ENCODE measurements around the gene SPATA21.
A peak's percentile ranks its signal among the peaks of the same experiment; 100 is the strongest.

Gene SPATA21

DNA sequence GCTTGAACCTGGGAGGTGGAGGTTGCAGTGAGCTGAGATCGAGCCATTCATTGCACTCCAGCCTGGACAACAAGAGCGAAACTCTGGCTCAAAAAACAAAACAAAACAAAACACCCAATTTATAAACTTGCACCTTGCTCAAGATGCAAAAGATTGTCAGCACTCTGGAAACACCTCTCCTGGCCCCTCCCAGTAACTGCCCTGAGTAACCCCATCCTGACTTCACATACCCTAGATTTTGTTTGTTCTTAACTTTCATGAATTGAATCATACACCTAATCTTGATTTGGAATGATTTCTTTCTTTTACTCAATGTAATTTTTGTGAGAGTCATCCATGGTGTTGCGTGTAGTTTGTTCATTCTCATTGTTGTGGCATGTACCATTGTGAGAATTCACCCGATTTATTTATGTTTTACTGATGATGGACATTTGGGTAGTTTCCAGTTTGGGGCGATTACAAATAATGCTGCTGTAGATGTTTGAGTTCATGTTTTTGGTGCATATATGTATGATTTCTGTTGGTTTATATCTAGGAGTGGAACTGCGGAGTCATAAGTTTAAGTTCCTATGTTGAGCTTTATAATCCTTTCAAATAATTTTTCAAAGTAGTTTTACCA lies 13.7 kb upstream of the SPATA21 start:
- no peak for DNase-seq

DNA sequence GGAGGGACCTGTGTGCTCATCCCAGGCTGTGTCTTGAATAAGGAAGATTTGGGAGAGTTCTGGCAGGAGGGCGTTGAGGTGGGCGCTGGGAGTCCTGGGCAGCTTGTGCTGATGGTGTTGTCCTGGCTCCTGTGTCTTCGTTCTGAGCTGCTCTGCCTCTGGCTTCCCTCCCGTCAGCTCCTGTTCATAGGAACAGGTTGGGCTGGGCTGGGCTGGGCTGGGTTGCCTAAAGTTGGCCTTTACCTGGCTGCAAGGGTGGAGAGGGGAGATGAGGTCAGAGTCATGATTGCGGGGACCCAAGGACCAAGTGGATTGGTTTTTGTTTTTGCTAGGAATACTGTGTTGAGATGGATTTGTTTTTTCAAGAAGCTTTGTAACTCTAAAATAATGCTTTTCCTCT lies 12.4 kb upstream of the SPATA21 start:
- DNase-seq: no peak

DNA sequence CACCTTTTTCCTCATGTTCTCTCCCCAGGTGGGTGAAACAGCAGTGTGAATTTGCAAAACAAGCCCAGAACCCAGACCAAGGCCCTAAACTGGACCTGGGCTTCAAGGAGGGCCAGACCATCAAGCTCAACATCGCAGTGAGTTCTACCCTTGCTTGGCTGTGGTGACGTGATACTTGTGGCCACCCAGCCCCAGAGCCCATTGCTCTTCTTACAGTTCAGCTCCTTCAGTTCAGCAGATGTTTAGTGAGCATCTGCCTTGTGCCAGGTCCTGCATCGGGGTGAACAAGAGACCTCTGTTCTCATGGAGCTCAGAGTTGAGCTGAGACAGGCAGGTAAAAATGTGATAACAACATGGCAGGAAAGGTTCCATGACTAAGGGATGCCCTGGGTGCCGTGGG lies 11.8 kb upstream of the SPATA21 start:
- DNase-seq: no peak

DNA sequence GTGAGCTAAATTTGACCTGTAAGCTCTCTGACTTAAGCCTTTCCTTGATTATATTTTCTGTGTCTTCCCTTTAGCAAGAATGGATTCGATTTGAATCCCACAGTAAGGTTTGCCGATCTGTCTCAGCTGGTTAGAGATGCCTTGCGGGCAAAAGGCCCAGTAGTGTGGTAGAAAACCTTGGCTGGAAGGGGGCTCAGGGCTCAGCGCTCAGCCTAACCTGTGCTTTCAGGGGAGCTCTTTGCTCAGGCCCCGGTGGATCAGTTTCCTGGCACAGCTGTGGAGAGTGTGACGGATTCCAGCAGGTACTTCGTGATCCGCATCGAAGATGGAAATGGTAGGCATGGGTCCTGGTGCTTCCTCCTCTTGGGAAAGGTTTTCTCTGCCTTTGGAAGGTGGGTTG lies 10.4 kb upstream of the SPATA21 start:
- no peak for DNase-seq

DNA sequence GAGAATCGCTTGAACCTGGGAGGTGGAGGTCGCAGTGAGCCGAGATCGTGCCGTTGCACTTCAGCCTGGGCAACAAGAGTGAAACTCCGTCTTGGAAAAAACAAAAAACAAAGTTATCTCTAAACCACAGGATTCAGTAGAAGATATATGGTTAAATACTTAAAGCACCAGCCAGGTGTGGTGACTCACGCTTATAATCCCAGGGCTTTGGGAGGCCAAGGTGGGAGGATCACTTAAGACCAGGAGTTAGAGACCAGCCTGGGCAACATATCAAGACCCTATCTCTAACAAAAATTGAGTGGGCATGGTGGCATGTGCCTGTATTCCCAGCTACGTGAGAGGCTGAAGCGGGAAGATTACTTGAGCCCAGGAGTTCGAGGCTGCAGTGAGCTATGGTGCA lies 8.9 kb upstream of the SPATA21 start:
- no peak for DNase-seq

DNA sequence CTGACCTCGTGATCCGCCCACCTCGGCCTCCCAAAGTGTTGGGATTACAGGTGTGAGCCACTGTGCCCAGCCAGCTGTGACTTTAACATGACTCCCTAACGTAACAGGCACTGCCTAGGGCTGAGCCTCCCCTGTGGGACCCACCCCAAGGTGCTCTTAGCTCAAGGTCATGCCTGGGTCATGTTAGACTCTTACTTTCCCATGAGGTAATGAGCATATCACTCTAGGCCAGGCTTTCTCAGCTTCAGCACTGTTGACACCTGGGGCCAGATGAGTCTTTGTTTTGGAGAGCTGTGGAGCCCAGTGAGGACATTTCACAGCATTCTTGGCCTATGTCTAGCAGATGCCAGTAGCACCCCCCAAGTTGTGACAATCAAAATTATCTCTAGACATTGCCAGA lies 7.8 kb upstream of the SPATA21 start:
- no peak for DNase-seq

DNA sequence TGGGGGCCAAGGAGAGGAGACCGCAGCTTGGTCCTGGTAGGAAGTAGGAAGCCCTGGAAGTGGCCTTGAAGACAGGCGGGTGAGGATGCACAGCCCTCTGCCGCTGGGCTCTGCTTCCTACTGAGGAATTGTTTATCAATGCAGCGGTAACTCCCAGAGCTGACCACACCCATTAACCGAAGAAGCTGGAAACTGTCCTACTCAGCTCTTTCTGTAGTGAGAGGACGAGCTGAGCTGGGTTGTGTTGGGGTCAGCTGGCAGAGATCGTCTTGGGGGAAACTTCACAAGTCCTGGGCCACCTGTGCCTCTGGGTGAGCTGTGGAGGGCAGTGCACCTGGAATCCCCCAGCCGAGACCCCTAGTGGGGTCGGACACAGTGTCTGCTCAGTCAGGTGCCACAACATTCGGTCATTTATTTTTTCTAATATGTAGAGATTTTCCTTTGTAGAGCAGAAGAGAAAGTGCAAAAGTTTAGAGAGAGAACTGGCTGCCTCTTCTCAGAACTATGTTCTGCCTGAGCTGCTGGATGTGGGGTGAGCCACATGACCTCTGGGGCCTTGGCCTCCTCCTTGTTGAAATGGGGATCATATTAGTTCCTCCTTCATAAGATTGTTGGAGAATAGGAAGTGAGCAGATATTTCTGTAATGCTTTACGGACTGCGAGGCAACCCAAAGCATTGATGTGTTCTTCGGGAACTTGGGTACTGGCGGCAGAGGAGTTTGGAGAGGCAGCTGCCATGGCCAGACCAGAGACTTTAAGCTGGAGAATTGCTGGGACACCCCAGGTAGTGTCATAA lies 6.9 kb upstream of the SPATA21 start:
- no peak for DNase-seq

DNA sequence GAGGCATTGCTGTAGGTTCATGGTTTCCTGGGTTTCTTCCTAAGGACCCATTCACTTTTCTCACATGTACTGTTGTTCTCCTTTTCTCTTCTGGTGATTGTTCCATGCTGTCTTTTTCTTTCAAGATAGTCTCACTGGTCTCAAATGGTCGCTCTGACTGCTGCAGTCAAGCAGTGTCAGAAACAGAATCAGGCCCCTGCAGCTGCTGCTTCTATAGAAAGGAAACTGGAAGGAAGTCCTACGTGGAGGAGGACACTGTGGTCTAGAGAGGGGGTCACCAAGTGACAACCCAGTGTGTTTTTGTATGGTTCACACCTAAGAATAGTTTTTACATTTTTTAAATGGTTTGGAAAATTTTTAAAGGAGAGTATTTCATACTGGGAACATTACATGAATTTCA lies 5.7 kb upstream of the SPATA21 start:
- DNase-seq: no peak

DNA sequence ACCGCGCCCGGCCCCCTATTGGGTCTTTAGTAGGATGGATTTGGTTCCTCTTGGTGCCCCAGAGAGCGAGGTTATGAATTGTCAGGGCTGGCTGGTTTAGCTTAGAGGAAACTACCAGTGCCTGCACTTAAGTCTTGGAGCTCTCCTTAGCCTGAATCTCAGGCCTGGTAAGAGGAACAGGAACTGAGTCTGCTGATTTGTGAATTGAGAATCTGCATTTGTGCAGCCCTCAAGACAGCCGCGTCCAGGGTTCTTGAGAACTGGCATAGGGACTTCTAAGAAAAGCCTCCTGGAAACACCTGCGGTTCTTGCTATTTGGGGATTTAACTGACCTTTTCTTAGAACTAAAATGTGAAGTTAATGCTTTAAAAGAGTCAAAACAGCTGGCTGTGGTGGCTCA lies 5.0 kb upstream of the SPATA21 start:
- no peak for DNase-seq

DNA sequence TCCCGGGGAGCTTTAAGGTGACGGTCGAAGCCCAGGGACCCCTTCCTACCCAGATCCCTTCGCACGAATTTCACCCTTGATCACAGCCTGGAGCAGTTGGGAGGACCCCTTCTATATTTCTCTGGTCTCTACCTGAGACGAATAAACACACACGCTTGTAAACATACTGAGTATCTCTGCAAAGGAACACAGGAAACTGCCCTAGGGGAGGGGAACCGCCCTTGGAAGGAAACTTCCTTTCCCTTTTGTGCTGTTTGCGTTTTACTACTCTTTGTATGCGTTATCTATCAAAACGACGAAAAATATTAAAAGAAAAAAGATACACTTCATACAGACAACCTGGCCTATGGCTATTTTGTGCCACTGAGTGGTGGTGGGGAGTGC lies 4.0 kb upstream of the SPATA21 start:
- no peak for DNase-seq

DNA sequence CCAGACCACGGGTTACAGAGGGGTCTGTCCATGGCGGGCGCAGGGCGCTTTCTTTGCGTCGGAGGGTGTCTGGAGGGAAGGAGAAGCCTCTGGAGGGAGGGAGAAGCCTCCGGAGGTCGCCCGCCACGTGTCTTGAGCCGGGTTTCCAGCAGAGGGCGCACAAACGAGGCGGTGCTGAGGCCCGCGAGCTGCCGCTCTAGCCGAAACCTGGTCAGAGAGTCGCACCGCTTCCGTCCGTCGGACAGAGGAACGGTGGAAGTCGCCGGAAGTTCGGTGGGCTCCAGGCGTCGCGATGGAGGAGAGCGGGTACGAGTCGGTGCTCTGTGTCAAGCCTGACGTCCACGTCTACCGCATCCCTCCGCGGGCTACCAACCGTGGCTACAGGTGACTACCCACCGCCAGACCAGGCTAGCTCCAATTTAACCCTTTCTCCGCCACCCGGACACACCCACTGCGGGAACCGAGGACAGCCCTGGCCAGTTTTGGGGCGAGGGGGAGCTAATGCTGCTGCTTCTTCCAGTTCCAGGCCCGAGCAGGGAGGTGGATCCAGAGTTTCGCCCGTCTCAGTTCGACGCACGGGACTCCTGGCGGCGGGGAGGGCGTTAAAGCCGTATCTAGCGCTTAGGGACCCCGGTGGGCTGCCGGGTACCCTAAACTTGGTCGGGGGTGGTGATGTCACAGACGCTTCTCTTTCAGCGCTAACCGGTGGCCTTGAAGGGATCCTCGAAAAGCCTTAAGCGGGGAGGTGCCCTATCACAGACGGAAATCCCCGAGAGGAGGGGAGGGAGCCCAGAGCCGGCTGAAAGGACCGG lies 3.5 kb upstream of the SPATA21 start, which contains the start of gene NECAP2:
TSS of gene NECAP2 (plus strand) at position 255 of the 812 bp plus-strand sequence. CDS start at position 293, 38 bp downstream.
- DNase-seq: peak; percentile 97

DNA sequence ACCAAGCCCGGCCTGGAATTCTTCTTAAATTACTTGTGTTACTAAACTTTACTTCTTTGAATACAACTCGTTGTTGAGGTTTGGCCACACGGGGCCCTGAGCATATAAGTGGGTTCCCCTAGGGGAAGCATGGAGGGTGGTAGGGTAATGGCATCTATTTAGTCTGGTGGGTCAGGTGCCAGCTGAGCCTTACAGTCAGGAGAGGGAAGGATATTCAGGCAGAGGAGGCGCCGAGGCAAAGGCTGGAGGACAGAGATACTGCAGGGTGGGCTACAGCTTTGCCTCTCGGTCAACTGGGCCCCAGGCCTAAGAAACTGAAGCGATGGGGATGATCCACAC lies 2.9 kb upstream of the SPATA21 start:
- DNase-seq: no peak

DNA sequence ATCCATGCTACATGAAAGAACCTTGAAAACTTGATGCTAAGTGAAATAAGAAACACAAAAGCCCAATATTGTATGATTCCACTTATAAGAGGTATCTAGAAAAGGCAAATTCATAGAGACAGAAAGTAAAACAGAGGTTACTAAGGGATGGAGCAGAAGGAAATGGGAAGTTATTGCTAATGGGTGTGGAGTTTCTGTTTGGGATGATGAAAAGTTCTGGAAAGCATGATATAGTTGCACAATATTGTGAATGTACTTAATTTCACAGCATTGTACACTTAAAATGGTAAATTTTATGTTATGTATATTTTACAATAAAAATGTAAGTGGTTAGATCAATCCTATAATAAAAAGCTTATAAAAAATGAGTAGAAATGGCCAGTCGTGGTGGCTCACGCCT lies 1.7 kb upstream of the SPATA21 start:
- DNase-seq: no peak

DNA sequence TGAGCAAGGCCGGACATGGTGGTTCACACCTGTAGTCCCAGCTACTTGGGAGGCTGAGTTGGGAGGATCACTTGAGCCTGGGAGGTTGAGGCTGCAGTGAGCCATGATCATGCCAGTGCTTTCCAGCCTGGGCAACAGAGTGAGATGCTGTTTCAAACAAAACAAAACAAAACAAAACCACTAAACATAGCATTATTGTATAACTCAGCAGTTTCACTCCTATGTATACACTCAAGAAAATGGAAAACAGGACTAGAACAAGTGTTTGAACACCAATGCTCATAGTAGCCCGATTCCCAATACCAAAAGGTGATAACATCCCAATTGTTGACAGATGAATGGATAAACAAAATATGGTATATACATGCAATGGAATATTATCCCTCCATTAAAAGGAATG lies 1.3 kb upstream of the SPATA21 start:
- DNase-seq: no peak

DNA sequence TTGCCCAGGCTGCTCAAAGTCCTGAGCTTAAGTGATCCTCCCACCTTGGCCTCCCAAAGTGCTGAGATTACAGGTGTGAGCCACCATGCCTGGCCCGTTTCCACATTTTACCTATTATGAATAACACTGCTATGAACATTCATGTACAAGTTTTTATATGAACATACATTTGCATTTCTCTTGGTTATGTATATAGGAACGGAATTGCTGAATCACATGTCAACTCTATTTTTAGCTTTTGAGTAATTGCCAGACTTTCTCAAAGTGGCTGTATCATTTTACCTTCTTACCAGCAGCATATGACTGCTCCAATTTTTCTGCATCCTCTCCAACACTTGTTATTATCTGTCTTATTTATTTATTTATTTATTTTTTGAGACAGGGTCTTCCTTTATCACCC lies 2.7 kb downstream of the SPATA21 start:
- DNase-seq: no peak

DNA sequence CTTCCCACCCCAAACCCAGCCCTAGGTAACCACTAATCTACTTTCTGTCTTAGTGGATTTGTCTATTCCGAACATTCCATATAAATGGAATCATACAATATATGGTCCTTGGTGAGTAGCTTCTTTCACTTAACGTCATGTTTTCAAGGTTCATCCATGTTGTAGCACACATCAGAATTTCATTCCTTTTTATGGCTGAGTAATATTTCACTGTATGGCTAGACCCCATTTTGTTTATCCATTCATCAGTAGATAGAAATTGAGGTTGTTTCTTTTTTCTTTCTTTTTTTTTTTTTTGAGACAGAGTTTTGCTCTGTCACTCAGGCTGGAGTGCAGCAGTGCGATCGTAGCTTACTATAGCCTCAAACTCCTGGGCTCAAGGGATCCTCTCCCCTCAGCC lies 3.2 kb downstream of the SPATA21 start:
- DNase-seq: no peak

DNA sequence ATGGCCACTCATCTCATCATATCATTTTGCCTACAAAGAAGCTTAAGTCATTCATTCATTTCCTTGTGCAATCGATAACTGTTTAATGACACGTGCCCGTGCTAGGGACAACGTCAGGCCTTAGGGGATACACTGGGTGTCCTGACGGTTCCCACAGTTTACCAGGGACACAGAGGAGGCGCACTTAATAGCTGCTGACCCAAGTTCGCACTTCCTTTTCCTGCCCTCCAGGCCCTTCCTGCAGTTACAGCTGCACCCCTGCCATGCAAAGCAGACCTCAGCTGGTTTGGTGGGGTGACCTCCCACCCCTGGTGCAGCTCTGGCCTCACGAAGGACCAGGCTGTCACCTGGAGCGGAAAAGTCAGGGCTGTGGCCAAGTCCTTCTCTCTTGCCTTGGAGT lies 4.2 kb downstream of the SPATA21 start:
- no peak for DNase-seq

DNA sequence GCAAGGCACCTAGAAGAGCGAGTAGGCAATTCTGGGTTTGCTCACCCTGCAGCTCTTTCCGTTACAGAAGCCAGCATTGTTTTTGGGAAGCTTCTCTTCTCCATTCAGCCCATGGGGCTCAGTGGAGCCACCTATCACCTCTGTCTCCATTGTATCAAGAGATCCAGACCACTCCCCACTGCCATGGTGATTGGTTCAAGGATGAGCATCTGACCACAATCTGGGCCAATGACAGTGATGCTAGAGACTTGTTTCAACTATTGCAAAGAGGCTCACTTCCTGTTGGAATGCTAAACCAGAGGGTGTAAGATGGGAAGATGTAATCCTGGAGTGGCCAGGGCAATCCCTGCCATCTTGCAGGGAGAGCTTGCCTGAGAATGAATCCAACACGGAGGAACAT lies 6.6 kb downstream of the SPATA21 start:
- DNase-seq: no peak

DNA sequence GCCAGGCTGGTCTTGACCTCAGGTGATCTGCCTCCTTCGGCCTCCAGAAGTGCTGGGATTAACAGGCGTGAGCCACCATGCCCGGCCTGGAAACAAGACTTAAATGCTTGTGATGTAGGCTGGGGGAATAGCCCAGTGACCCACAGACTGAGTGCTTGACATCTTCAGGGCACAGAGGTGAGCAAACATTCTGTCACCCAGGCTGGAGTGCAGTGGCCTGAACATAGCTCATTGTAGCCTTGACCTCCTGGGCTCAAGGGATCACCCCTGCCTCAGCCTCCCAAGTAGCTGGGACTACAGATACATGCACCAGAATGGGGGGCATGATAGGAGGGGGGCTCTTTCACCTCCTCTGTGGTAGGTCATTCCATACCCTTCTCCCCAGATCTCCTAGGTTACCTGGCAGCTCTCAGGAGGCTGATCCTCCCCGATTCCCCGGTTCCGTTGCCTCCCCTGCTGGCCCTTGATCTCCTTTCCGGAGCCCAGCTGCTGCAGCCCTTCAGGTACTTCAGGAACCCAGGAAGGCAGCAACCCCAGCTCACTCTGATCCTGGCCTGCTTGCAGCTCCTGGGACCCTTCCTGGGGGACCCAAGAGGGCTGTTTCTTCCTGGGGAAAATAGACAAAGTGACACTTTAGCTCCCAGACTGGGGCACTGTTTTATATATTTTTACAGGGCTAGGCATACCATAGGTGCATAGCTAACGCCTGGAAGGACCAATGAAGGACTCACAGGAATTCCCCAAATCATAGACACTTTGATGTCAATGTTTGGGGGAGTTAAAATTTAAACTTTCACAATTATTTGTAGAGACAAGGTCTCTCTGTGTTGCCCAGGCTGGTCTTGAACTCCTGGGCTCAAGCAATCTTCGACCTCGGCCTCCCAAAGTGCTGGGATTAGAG lies 11.8 kb downstream of the SPATA21 start:
- no peak for DNase-seq

DNA sequence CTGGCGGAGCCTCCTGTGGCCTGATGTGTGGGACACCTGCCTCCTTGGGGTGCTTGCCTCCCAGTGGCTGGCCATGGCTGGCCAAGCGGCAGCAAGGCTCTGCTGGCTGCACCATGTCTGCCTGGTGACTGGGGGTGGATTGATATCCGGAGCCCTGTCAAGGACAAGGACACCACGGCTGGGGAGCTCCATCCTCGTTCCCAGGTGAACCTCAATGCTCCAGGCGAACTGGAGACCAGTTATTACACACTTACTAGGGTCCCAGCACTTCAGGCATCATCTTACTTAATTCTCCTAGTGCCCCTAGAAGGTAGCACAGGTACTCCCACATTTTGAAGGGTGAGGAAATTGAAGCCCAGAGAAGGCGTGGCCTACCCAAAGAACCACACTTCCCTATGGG lies 15.2 kb downstream of the SPATA21 start:
- no peak for DNase-seq

DNA sequence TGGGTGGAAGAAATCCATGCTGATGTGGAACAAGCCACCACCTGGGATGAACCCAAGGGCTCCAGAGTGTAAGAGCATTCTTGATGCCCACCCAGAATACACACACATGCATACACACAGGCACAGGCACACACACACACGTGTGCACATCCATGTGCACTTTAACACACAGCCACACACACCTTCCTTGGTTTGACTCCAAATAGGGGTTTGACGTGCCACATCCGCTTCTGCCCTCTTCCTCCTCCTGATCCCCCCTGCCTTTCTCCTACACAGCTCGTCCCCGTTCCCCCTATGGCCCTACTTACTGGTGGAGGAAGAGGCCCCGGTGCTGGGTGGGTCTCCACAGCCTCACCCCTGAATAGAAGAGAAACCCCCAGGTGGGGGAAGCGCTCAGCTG lies 16.0 kb downstream of the SPATA21 start:
- DNase-seq: no peak

DNA sequence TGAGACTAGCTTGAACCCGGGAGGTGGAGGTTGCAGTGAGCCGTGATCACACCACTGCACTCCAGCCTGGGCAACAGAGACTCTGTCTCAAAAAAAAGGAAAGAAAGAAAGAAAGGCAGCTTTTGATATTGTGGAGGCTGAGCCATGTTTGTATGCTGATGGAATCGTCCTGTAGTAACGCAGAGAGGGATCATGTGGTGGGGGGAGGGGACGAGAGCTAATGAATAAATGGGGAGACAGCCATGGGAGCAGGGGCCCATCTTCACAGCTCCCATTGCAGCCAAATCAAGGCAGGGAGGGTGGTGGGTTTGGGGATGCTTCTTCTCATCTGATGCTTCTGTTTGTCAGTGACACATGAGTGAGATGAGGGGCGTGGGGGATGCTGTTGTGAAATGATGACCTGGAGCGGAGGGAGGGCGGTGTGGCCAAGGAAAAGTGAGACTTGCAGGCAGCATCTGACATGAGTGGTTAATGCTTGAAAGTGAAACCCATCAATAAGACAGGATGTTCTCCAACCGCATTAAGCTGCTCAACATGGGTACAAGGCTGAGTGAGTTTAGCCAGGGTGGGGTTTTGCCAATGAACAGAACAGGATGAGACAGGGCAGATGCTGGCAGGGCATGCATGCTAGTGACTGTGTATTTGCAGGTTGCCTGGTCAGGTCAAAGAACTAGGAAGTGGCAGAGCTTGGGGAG lies 16.7 kb downstream of the SPATA21 start:
- DNase-seq: peak; percentile 38

Data from activated gamma-delta T cell treated with Interleukin-2 at 50 U/mL for 16 hours (primary cell).